HCT116 (cell line): ENCODE data around the gene ENTR1. TPM values are rescaled to one million over a fixed set of nuclear protein-coding genes. Genes with fewer than 3 reads are reported as not detected.

ENCODE experiments used
- ATAC-seq: fragments of 200-7000 bp; cut with Tn5 transposase; 2 replicates; pipeline ENCODE4 v1.9.1; 2020; ENCODE audit warnings: mild to moderate bottlenecking, moderate library complexity
- BruUV-seq: library from RNA; stranded (reverse); fragments of 400-500 nt; replicated peaks from 2 replicates; lab custom pipeline; 2021; lab: Mats Ljungman, UMichigan
- CTCF ChIA-PET: fragments of 300-600 bp; sonication (Branson Sonifier 250); formaldehyde crosslinking; loops from one replicate; lab custom pipeline; 2021; ENCODE audit warnings: antibody characterized with exemption; lab: Charles Lee
- POLR2A ChIA-PET: fragments of 300-600, 350-600 bp; sonication (Branson Sonifier 250); formaldehyde crosslinking; loops from one replicate; lab custom pipeline; 2021; ENCODE audit warnings: antibody characterized with exemption; lab: Charles Lee
- RAD21 ChIA-PET, 2 experiments: fragments of 300-600 bp; sonication (Branson Sonifier 250); formaldehyde crosslinking; loops; one replicate each; lab custom pipeline; 2023; ENCODE audit warnings: low total read pairs in 2 of 2; ENCODE audit not compliant: uncharacterized antibody in 2 of 2, unreplicated experiment in 2 of 2, low non-redundant PET in 1 of 2; lab: Charles Lee
- DNase-seq: peaks from one replicate; pipeline ENCODE4 v3.0.0-alpha.2; 2010; ENCODE audit warnings: low read depth, low spot score
- H2AFZ ChIP-seq: fragments of 200-600 bp; shearing (Covaris generic), sonication (generic); 2 replicates; pipeline ENCODE4 v1.6.1; 2017; ENCODE audit warnings: low read depth, mixed run types, mixed read lengths, antibody characterized with exemption, low read length; ENCODE audit not compliant: poor library complexity, severe bottlenecking
- H3K27ac ChIP-seq: 2 replicates; pipeline ENCODE4 v1.5.1; 2012; ENCODE audit warnings: low read depth, low read length
- H3K27me3 ChIP-seq: fragments of 200-600 bp; sonication (generic); 2 replicates; pipeline ENCODE4 v1.6.1; 2016; ENCODE audit warnings: mixed run types, low read length, mixed read lengths; ENCODE audit not compliant: insufficient read depth
- H3K36me3 ChIP-seq, 2 experiments: fragments of 200-500 bp in 1 of 2; fragments of 200-600 bp in 1 of 2; sonication (Bioruptor generic) in 1 of 2; sonication (generic) in 1 of 2; 2 replicates each; pipeline versions ENCODE4 v1.5.1 to v1.6.1; 2014 to 2016; ENCODE audit warnings: low read length in 2 of 2, inconsistent platforms in 1 of 2, mixed read lengths in 1 of 2, mixed run types in 1 of 2; ENCODE audit not compliant: insufficient read depth in 2 of 2, control insufficient read depth in 1 of 2
- H3K4me1 ChIP-seq, 2 experiments: fragments of 200-600 bp in 1 of 2; sonication (generic) in 1 of 2; 2 replicates each; pipeline versions ENCODE4 v1.5.1 to v1.6.1; 2012 to 2017; ENCODE audit warnings: low read length in 2 of 2, inconsistent platforms in 1 of 2, mild to moderate bottlenecking in 1 of 2, mixed read lengths in 1 of 2, mixed run types in 1 of 2, moderate library complexity in 1 of 2; ENCODE audit not compliant: insufficient read depth in 2 of 2, control insufficient read depth in 1 of 2
- H3K4me2 ChIP-seq: fragments of 200-600 bp; sonication (generic); 2 replicates; pipeline ENCODE4 v1.6.1; 2017; ENCODE audit warnings: mixed run types, low read length, mixed read lengths
- H3K4me3 ChIP-seq, 2 experiments: fragments of 200-600 bp in 1 of 2; sonication (generic) in 1 of 2; replicated peaks in 1 of 2; 2 replicates each; pipeline ENCODE4 v1.5.1; 2011 to 2016; ENCODE audit warnings: low read length in 2 of 2, control low read depth in 1 of 2, low read depth in 1 of 2, mild to moderate bottlenecking in 1 of 2, mixed read lengths in 1 of 2, mixed run types in 1 of 2
- H3K79me2 ChIP-seq: fragments of 200-600 bp; sonication (generic); 2 replicates; pipeline ENCODE4 v1.6.1; 2017; ENCODE audit warnings: mild to moderate bottlenecking, mixed run types, low read length, moderate library complexity, mixed read lengths; ENCODE audit not compliant: insufficient read depth
- H3K9ac ChIP-seq: fragments of 200-600 bp; sonication (generic); 2 replicates; pipeline ENCODE4 v1.6.1; 2016; ENCODE audit warnings: low read length, mixed read lengths
- H3K9me2 ChIP-seq: fragments of 200-600 bp; sonication (generic), shearing (Covaris generic); 2 replicates; pipeline ENCODE4 v1.6.1; 2017; ENCODE audit warnings: mixed run types, mild to moderate bottlenecking, moderate library complexity; ENCODE audit not compliant: insufficient read depth
- H3K9me3 ChIP-seq, 2 experiments: fragments of 200-500 bp in 1 of 2; fragments of 200-600 bp in 1 of 2; sonication (Bioruptor generic) in 1 of 2; sonication (generic) in 1 of 2; 2 replicates each; pipeline ENCODE4 v1.6.1; 2014 to 2017; ENCODE audit warnings: low read length in 2 of 2, mixed read lengths in 2 of 2, inconsistent platforms in 1 of 2, low read depth in 1 of 2, mild to moderate bottlenecking in 1 of 2, mixed run types in 1 of 2, moderate library complexity in 1 of 2; ENCODE audit not compliant: control insufficient read depth in 1 of 2, insufficient read depth in 1 of 2
- H4K20me1 ChIP-seq: fragments of 200-600 bp; sonication (generic), shearing (Covaris generic); 2 replicates; pipeline ENCODE4 v1.6.1; 2017; ENCODE audit warnings: mixed run types, mild to moderate bottlenecking, moderate library complexity; ENCODE audit not compliant: insufficient read depth
- CEBPB ChIP-seq: IDR thresholded peaks from 2 replicates; pipeline ENCODE4 v1.6.1; 2012; ENCODE audit warnings: low read depth
- EGR1 ChIP-seq: IDR thresholded peaks from 2 replicates; pipeline ENCODE4 v1.6.1; 2012; ENCODE audit warnings: low read depth
- EZH2phosphoT487 ChIP-seq: fragments of 200-600 bp; IDR thresholded peaks from 2 replicates; pipeline ENCODE4 v1.6.1; 2018; ENCODE audit warnings: antibody characterized with exemption, borderline replicate concordance
- JUND ChIP-seq: IDR thresholded peaks from 2 replicates; pipeline ENCODE4 v1.6.1; 2012
- POLR2A ChIP-seq: IDR thresholded peaks from 2 replicates; pipeline ENCODE4 v1.7.0; 2011; ENCODE audit warnings: borderline replicate concordance; ENCODE audit not compliant: insufficient read depth, insufficient read length; ENCODE audit errors: extremely low read depth
- POLR2AphosphoS5 ChIP-seq: IDR thresholded peaks from 2 replicates; pipeline ENCODE4 v1.6.1; 2011; ENCODE audit warnings: mild to moderate bottlenecking, low read depth, low read length, moderate library complexity
- RAD21 ChIP-seq: IDR thresholded peaks from 2 replicates; pipeline ENCODE4 v1.6.1; 2012; ENCODE audit warnings: low read depth, mild to moderate bottlenecking
- SIN3A ChIP-seq: IDR thresholded peaks from 2 replicates; pipeline ENCODE4 v1.6.1; 2012; ENCODE audit warnings: low read depth
- SRF ChIP-seq: IDR thresholded peaks from 2 replicates; pipeline ENCODE4 v1.6.1; 2012; ENCODE audit warnings: low read depth
- TCF7L2 ChIP-seq: IDR thresholded peaks from 2 replicates; pipeline ENCODE4 v1.7.0; 2011; ENCODE audit warnings: borderline replicate concordance, inconsistent platforms; ENCODE audit not compliant: insufficient read depth, insufficient read length; ENCODE audit errors: extremely low read depth
- YY1 ChIP-seq: IDR thresholded peaks from 2 replicates; pipeline ENCODE4 v1.6.1; 2011; ENCODE audit warnings: low read length, low read depth, moderate library complexity, mild to moderate bottlenecking; ENCODE audit not compliant: insufficient replicate concordance; ENCODE audit errors: extremely low read depth
- ZFX ChIP-seq: fragments of 450-650 bp; IDR thresholded peaks from 2 replicates; pipeline ENCODE4 v1.6.1; 2017
- intact Hi-C: fragments of 100-400 bp; cut with micrococcal nuclease; formaldehyde crosslinking; loops from 2 replicates; pipeline ENCODE4 v1.10.0; 2022
- total RNA-seq: library from RNA; stranded (reverse); gene quantifications from one replicate; pipeline ENCODE4 v1.2.1, GENCODE V29; 2021; ENCODE audit not compliant: unreplicated experiment
- TF ChIP-seq, protein P1 (sequence below): IDR thresholded peaks from 2 replicates; pipeline ENCODE4 v1.6.1; 2012; ENCODE audit warnings: low read depth
- TF ChIP-seq, protein P2 (sequence below), 3 experiments: fragments of 200-600 bp in 1 of 3; sonication (generic) in 1 of 3; IDR thresholded peaks in 2 of 3; conservative IDR thresholded peaks in 1 of 3; 2 replicates each; pipeline ENCODE4 v1.5.1; 2012 to 2017; ENCODE audit warnings: low read depth in 2 of 3, low read length in 2 of 3, antibody characterized with exemption in 1 of 3, borderline replicate concordance in 1 of 3, control low read depth in 1 of 3, mild to moderate bottlenecking in 1 of 3, mixed read lengths in 1 of 3, mixed run types in 1 of 3, moderate library complexity in 1 of 3; ENCODE audit not compliant: insufficient read depth in 1 of 3

The ENTR1 gene
- total RNA-seq, 1 experiment from 2014 or later: 119 TPM

- H3K4me3 ChIP-seq: no peak overlapping the region
- POLR2A ChIA-PET: interaction anchor here (1.0 kb wide), 1 partner anchor 39 kb away, joined by 3 read pairs; no protein-coding TSS in a partner anchor
- no TSS peak for BruUV-seq
- no peak for ATAC-seq
- peaks cover 7 to 16% of the 10 kb centered on the region in 2 experiments for H3K4me1 ChIP-seq
- no peak overlapping the region for H3K27ac ChIP-seq
- CTCF ChIA-PET: interaction anchor here (1.3 to 1.4 kb wide), 2 partner anchors 83 to 89 kb away, joined by 3 to 4 read pairs; no protein-coding TSS in a partner anchor
- no peaks in the 10 kb centered on the region for H3K9me2 ChIP-seq
- peaks cover 35% of the 10 kb centered on the region for H3K79me2 ChIP-seq
- H3K4me2 ChIP-seq: no peak overlapping the region
- RAD21 ChIA-PET: no interaction called here
- intact Hi-C loops: no loop called here
- TF ChIP-seq POLR2A (no peak), CEBPB (no peak), POLR2AphosphoS5 (no peak), EZH2phosphoT487 (no peak), RAD21 (no peak), SRF (no peak), YY1 (no peak), SIN3A (no peak), JUND (no peak), ZFX (no peak), EGR1 (no peak), TCF7L2 (no peak)
- TF ChIP-seq, protein P1, sequence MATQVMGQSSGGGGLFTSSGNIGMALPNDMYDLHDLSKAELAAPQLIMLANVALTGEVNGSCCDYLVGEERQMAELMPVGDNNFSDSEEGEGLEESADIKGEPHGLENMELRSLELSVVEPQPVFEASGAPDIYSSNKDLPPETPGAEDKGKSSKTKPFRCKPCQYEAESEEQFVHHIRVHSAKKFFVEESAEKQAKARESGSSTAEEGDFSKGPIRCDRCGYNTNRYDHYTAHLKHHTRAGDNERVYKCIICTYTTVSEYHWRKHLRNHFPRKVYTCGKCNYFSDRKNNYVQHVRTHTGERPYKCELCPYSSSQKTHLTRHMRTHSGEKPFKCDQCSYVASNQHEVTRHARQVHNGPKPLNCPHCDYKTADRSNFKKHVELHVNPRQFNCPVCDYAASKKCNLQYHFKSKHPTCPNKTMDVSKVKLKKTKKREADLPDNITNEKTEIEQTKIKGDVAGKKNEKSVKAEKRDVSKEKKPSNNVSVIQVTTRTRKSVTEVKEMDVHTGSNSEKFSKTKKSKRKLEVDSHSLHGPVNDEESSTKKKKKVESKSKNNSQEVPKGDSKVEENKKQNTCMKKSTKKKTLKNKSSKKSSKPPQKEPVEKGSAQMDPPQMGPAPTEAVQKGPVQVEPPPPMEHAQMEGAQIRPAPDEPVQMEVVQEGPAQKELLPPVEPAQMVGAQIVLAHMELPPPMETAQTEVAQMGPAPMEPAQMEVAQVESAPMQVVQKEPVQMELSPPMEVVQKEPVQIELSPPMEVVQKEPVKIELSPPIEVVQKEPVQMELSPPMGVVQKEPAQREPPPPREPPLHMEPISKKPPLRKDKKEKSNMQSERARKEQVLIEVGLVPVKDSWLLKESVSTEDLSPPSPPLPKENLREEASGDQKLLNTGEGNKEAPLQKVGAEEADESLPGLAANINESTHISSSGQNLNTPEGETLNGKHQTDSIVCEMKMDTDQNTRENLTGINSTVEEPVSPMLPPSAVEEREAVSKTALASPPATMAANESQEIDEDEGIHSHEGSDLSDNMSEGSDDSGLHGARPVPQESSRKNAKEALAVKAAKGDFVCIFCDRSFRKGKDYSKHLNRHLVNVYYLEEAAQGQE: no peak
- TF ChIP-seq, protein P2, sequence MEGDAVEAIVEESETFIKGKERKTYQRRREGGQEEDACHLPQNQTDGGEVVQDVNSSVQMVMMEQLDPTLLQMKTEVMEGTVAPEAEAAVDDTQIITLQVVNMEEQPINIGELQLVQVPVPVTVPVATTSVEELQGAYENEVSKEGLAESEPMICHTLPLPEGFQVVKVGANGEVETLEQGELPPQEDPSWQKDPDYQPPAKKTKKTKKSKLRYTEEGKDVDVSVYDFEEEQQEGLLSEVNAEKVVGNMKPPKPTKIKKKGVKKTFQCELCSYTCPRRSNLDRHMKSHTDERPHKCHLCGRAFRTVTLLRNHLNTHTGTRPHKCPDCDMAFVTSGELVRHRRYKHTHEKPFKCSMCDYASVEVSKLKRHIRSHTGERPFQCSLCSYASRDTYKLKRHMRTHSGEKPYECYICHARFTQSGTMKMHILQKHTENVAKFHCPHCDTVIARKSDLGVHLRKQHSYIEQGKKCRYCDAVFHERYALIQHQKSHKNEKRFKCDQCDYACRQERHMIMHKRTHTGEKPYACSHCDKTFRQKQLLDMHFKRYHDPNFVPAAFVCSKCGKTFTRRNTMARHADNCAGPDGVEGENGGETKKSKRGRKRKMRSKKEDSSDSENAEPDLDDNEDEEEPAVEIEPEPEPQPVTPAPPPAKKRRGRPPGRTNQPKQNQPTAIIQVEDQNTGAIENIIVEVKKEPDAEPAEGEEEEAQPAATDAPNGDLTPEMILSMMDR (IDR thresholded peaks at IDR 0.05 in 2 of 3, conservative IDR thresholded peaks at IDR 0.05 in 1 of 3; ENCODE audit: borderline replicate concordance in 1 of 3, insufficient read depth in 1 of 3, low read depth in 2 of 3, low read length in 2 of 3): no peak
- TF ChIP-seq, all 23 proteins: peak for 0
- no peak overlapping the region for H2AFZ ChIP-seq
- H3K9ac ChIP-seq: no peak overlapping the region
- H3K9me3 ChIP-seq: no peaks in the 10 kb centered on the region
- H4K20me1 ChIP-seq: no peaks in the 10 kb centered on the region
- H3K36me3 ChIP-seq: peaks cover 36 to 41% of the 10 kb centered on the region in 2 experiments; a peak in 3 of 4 replicates
- DNase-seq: no peak
- H3K27me3 ChIP-seq: no peaks in the 10 kb centered on the region
Observed at GRCh38 chr9:136402067-136402466, 8.3 kb downstream of the ENTR1 start.
